Bronchial epithelial cell (primary cell): ENCODE measurements around the gene FCN3. TPM values are rescaled to one million over a fixed set of nuclear protein-coding genes. Genes with fewer than 3 reads are reported as not detected.

Experiments used
- DNase-seq: peaks from one replicate; pipeline ENCODE4 v3.0.0-alpha.2; 2010; ENCODE audit warnings: low read depth
- FAIRE-seq: peaks from 2 replicates; lab custom pipeline; 2011; peaks lifted over from hg19 to GRCh38; lab: Jason Lieb, UNC
- H3K27me3 ChIP-seq: 2 replicates; pipeline ENCODE4 v1.5.1; 2011; ENCODE audit warnings: low read length; ENCODE audit not compliant: control insufficient read depth, insufficient read depth
- H3K36me3 ChIP-seq: 2 replicates; pipeline ENCODE4 v1.5.1; 2011; ENCODE audit warnings: low read length; ENCODE audit not compliant: control insufficient read depth, insufficient read depth
- H3K4me3 ChIP-seq: 2 replicates; pipeline ENCODE4 v1.5.1; 2011; ENCODE audit warnings: mild to moderate bottlenecking, low read depth, low read length, control low read depth
- CTCF ChIP-seq: IDR thresholded peaks from 2 replicates; pipeline ENCODE4 v1.5.1; 2011; ENCODE audit warnings: mild to moderate bottlenecking, moderate library complexity, low read length, control low read depth, inconsistent platforms; ENCODE audit not compliant: insufficient read depth, severe bottlenecking
- total RNA-seq: library from RNA; depleted of rRNA; stranded (reverse); fragments of >200 nt; gene quantifications from 2 replicates; pipeline ENCODE4 v1.2.1, GENCODE V29; 2014

FCN3 gene
- total RNA-seq, 1 donor from 2014 or later = 0.26 TPM

GRCh38 chr1:27349784-27350662 is 24.6 kb downstream of the FCN3 start:
- TF ChIP-seq CTCF = no peak
- no peak for FAIRE-seq
- H3K36me3 ChIP-seq = peaks cover 30% of the 10 kb centered on the region
- peak; percentile 33 for DNase-seq
- H3K27me3 ChIP-seq = no peaks in the 10 kb centered on the region
- peak overlapping the region; percentile 5 for H3K4me3 ChIP-seq

GRCh38 chr1:27348861-27349783 is 25.5 kb downstream of the FCN3 start:
- TF ChIP-seq CTCF = no peak
- FAIRE-seq (no peak), DNase-seq (peak; percentile 79)
- Histone ChIP-seq H3K36me3 (peaks cover 33% of the 10 kb centered on the region), H3K27me3 (no peaks in the 10 kb centered on the region), H3K4me3 (peak overlapping the region; percentile 5)

- H3K27me3 ChIP-seq = no peaks in the 10 kb centered on the region
- DNase-seq = peak; percentile 50
- no peak overlapping the region for H3K4me3 ChIP-seq
- no peak for FAIRE-seq
- no peak for TF ChIP-seq CTCF
- peaks cover 29% of the 10 kb centered on the region for H3K36me3 ChIP-seq
Observed at GRCh38 chr1:27346991-27347624, 27.5 kb downstream of the FCN3 start.

DNA sequence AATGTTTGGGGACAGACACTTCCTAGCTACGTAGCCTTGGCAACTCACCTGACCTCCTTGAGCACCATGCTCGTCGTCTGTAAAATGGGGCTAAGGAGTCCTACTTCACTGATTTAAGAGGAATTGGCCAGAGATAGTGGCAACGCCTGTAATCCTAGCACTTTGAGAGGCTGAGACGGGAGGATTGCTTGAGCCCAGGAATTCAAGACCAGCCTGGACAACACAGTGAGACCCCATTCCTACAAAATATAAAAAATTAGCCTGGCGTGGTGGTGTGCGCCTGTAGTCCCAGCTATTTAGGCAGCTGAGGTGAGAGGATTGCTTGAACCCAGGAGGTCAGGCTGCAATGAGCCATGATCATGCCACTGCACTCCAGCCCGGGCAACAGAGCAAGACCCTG is 28.3 kb downstream of the FCN3 start:
- no peak for TF ChIP-seq CTCF
- Histone ChIP-seq H3K4me3 (no peak overlapping the region), H3K36me3 (peaks cover 29% of the 10 kb centered on the region), H3K27me3 (no peaks in the 10 kb centered on the region)
- no peak for DNase-seq
- FAIRE-seq = no peak

GRCh38 chr1:27345272-27345671 is 29.4 kb downstream of the FCN3 start:
- Histone ChIP-seq H3K27me3 (no peaks in the 10 kb centered on the region), H3K4me3 (no peak overlapping the region), H3K36me3 (peaks cover 25% of the 10 kb centered on the region)
- FAIRE-seq = no peak
- no peak for TF ChIP-seq CTCF
- DNase-seq = no peak
